ENCODE data around the gene RAD51. TPM values are rescaled to one million over a fixed set of nuclear protein-coding genes. Genes with fewer than 3 reads are reported as not detected.
A peak's percentile ranks its signal among the peaks of the same experiment; 100 is the strongest.

RAD51 gene
- total RNA-seq, 1 experiment from 2014 or later = 20.9 TPM

DNA sequence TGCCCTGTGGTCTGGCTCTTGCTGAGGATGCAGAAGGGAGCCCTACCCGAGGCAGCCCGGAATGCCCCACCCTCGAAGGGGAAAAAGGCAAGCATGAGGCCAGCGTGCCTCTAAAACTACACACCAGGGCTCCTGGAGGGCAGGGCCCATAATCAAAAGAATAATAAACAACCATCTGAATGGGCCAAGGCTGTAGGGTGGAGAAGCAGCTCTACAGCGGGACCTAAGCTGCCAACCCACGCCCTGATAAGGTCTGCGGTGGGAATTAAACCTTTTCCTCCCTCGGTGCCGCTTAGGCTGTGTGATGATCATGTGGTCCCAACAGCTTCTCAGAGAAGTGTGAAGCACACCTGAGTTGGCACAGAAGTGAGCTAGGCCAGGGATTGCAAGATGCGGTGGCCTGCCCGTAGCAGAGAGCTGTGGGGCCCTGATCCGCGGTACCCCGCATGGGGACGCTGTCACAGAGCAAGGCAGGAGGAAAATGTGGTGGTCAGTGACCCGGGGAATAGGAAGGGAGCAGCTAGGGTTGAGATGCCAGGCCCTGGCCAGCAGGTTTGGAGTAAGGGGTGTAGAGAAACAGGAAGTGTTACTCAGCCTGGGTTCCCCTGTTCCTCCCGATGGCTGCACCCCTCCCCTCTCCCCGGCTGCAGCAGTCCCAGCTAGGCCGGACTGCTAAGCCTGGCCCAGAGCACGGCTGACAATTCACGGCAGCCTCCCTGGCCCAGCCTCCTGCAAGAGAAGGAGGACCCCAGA, 73.7 kb downstream of the RAD51 start:
- CTCF ChIA-PET = interaction anchor here (1.2 kb wide), 1 partner anchor 123 kb away, joined by 3 read pairs; no protein-coding TSS in a partner anchor
- H3K27ac ChIP-seq (ENCODE audit: low read depth, low read length) = peak overlapping the region; percentile 49; the same call in 1 of the 2 replicates
- RAD21 ChIA-PET (ENCODE audit: low non-redundant PET in 1 of 2, low total read pairs in 2 of 2, uncharacterized antibody in 2 of 2, unreplicated experiment in 2 of 2) = no interaction called here
- TF ChIP-seq POLR2AphosphoS5 (IDR thresholded peaks at IDR 0.05; ENCODE audit: low read depth, low read length) = no peak
- H3K79me2 ChIP-seq (ENCODE audit: insufficient read depth, low read length) = no peaks in the 10 kb centered on the region
- intact Hi-C loops (cut with micrococcal nuclease) = no loop called here
- H4K20me1 ChIP-seq (ENCODE audit: insufficient read depth) = no peaks in the 10 kb centered on the region
- H3K9ac ChIP-seq (ENCODE audit: low read length) = peak overlapping the region; percentile 35; the same call in 1 of the 2 replicates
- no peaks in the 10 kb centered on the region for H3K27me3 ChIP-seq (ENCODE audit: insufficient read depth, low read length)
- POLR2A ChIA-PET = no interaction called here
- H3K4me2 ChIP-seq (ENCODE audit: low read length) = peak overlapping the region; percentile 52
- H3K4me1 ChIP-seq (ENCODE audit: control insufficient read depth in 1 of 2, insufficient read depth in 2 of 2, low read length in 2 of 2) = peaks cover 20 to 62% of the 10 kb centered on the region in 2 experiments
- ATAC-seq (no peak), DNase-seq (ENCODE audit: low read depth, low spot score) (no peak)
- no peaks in the 10 kb centered on the region for H3K9me2 ChIP-seq (ENCODE audit: insufficient read depth)
- H3K9me3 ChIP-seq (ENCODE audit: control insufficient read depth in 1 of 2, insufficient read depth in 1 of 2, low read depth in 1 of 2, low read length in 2 of 2) = no peaks in the 10 kb centered on the region
- no peak overlapping the region for H2AFZ ChIP-seq (ENCODE audit: low read depth, low read length, poor library complexity, severe bottlenecking)
- H3K36me3 ChIP-seq (ENCODE audit: control insufficient read depth in 1 of 2, insufficient read depth in 2 of 2, low read length in 2 of 2) = no peaks in the 10 kb centered on the region; a peak in 1 of 4 replicates
- no TSS peak for BruUV-seq (replicated peaks)
- no peak overlapping the region for H3K4me3 ChIP-seq (replicated peaks in 1 of 2; ENCODE audit: low read depth in 1 of 2, low read length in 2 of 2)

GRCh38 chr15:40769274-40770146, 74.5 kb downstream of the RAD51 start, which contains the start of gene C15orf62:
Gene C15orf62, plus strand, starts transcription at chr15:40769980. Its CDS starts 516 bp downstream, at chr15:40770496.
- no peak for TF ChIP-seq ATF3 (IDR thresholded peaks at IDR 0.05)
- TF ChIP-seq FOSL1 (IDR thresholded peaks at IDR 0.05; ENCODE audit: low read depth) = peak; percentile 34; the same call in 1 of the 2 replicates
- no peak for TF ChIP-seq CEBPB (IDR thresholded peaks at IDR 0.05; ENCODE audit: low read depth)
- TF ChIP-seq SP1 (IDR thresholded peaks at IDR 0.05; ENCODE audit: low read depth) = 0 out of 2 replicates have a peak, but pooled peaks have one; percentile 6
- 0 out of 2 replicates have a peak, but pooled peaks have one; percentile 15 for TF ChIP-seq SIN3A (IDR thresholded peaks at IDR 0.05; ENCODE audit: low read depth)
- no peak for TF ChIP-seq POLR2AphosphoS5 (IDR thresholded peaks at IDR 0.05; ENCODE audit: low read depth, low read length)
- H3K4me1 ChIP-seq (ENCODE audit: control insufficient read depth in 1 of 2, insufficient read depth in 2 of 2, low read length in 2 of 2) = peaks cover 17 to 55% of the 10 kb centered on the region in 2 experiments; a peak in 3 of 4 replicates
- no peaks in the 10 kb centered on the region for H3K27me3 ChIP-seq (ENCODE audit: insufficient read depth, low read length)
- no TSS peak for BruUV-seq (replicated peaks)
- H3K79me2 ChIP-seq (ENCODE audit: insufficient read depth, low read length) = no peaks in the 10 kb centered on the region
- CTCF ChIA-PET = interaction anchor here (1.2 kb wide), 1 partner anchor 122 kb away, joined by 3 read pairs; no protein-coding TSS in a partner anchor
- H3K4me3 ChIP-seq (replicated peaks in 1 of 2; ENCODE audit: low read depth in 1 of 2, low read length in 2 of 2) = no peak within 1 kb of the TSS
- H4K20me1 ChIP-seq (ENCODE audit: insufficient read depth) = no peaks in the 10 kb centered on the region
- H2AFZ ChIP-seq (ENCODE audit: low read depth, low read length, poor library complexity, severe bottlenecking) = no peak within 1 kb of the TSS
- H3K9ac ChIP-seq (ENCODE audit: low read length) = peak within 1 kb of the TSS; percentile 35
- H3K9me2 ChIP-seq (ENCODE audit: insufficient read depth) = no peaks in the 10 kb centered on the region
- POLR2A ChIA-PET = interaction anchor here (1.6 kb wide), 1 partner anchor 75 kb away, joined by 4 read pairs; the partner anchor contains the start of gene RAD51
- no peaks in the 10 kb centered on the region for H3K9me3 ChIP-seq (ENCODE audit: control insufficient read depth in 1 of 2, insufficient read depth in 1 of 2, low read depth in 1 of 2, low read length in 2 of 2)
- RAD21 ChIA-PET (ENCODE audit: low non-redundant PET in 1 of 2, low total read pairs in 2 of 2, uncharacterized antibody in 2 of 2, unreplicated experiment in 2 of 2) = no interaction called here
- H3K36me3 ChIP-seq (ENCODE audit: control insufficient read depth in 1 of 2, insufficient read depth in 2 of 2, low read length in 2 of 2) = peaks cover 0 to 1% of the 10 kb centered on the region in 2 experiments; a peak in 2 of 4 replicates
- peak; percentile 46 for ATAC-seq
- peak within 1 kb of the TSS; percentile 52 for H3K4me2 ChIP-seq (ENCODE audit: low read length)
- DNase-seq (ENCODE audit: low read depth, low spot score) = no peak
- H3K27ac ChIP-seq (ENCODE audit: low read depth, low read length) = peak within 1 kb of the TSS; percentile 49
- intact Hi-C loops (cut with micrococcal nuclease) = no loop called here

Data from HCT116 (cell line).